Natural killer cell (primary cell): ENCODE data around the gene DDX21. TPM values are rescaled to one million over a fixed set of nuclear protein-coding genes. Genes with fewer than 3 reads are reported as not detected.
"Not testable (repeated sequence)": the region's sequence is repeated elsewhere in the genome, so short reads cannot be mapped to it uniquely, and the experiment has no call there.

Source experiments
- ATAC-seq, 3 donors: fragments of 150-1000 bp in 2 of 3; fragments of 200-7000 bp in 1 of 3; cut with Tn5 transposase; 1 replicate in 1 of 3; 2 replicates in 2 of 3; pipeline ENCODE4 v1.10.0; 2021; ENCODE audit warnings: mild to moderate bottlenecking in 2 of 3, moderate library complexity in 2 of 3
- DNase-seq, 2 donors: peaks; one replicate each; pipeline versions ENCODE4 v3.0.0 to v3.0.0-alpha.2; 2013 to 2021; ENCODE audit warnings: mixed read lengths in 1 of 2
- H3K27ac ChIP-seq: one replicate; pipeline ENCODE4 v1.5.1; 2013; ENCODE audit warnings: mild to moderate bottlenecking, low read length
- H3K27me3 ChIP-seq: one replicate; pipeline ENCODE4 v1.6.1; 2013; ENCODE audit warnings: low read length; ENCODE audit not compliant: control insufficient read depth, insufficient read depth
- H3K36me3 ChIP-seq: one replicate; pipeline ENCODE4 v1.6.1; 2013; ENCODE audit warnings: low read length; ENCODE audit not compliant: control insufficient read depth, insufficient read depth
- H3K4me1 ChIP-seq: one replicate; pipeline ENCODE4 v1.6.1; 2013; ENCODE audit warnings: low read length; ENCODE audit not compliant: control insufficient read depth, insufficient read depth
- H3K4me3 ChIP-seq: one replicate; pipeline ENCODE4 v1.5.1; 2013; ENCODE audit warnings: low read length
- H3K9me3 ChIP-seq: one replicate; pipeline ENCODE4 v1.6.1; 2013; ENCODE audit warnings: low read length; ENCODE audit not compliant: control insufficient read depth, insufficient read depth
- H3K27ac Mint-ChIP-seq, 2 donors: one replicate each; pipeline ENCODE4 v1.8.0; 2022; ENCODE audit warnings: mild to moderate bottlenecking in 2 of 2, mixed read lengths in 2 of 2, moderate library complexity in 1 of 2
- H3K27me3 Mint-ChIP-seq, 2 donors: one replicate each; pipeline ENCODE4 v1.8.0; 2022; ENCODE audit warnings: low read depth in 2 of 2, mixed read lengths in 2 of 2
- H3K36me3 Mint-ChIP-seq: one replicate; pipeline ENCODE4 v1.8.0; 2022; ENCODE audit warnings: mixed read lengths
- H3K4me1 Mint-ChIP-seq, 2 donors: one replicate each; pipeline ENCODE4 v1.8.0; 2022; ENCODE audit warnings: mixed read lengths in 2 of 2
- H3K4me3 Mint-ChIP-seq: one replicate; pipeline ENCODE4 v1.8.0; 2022; ENCODE audit warnings: mild to moderate bottlenecking, moderate library complexity, mixed read lengths
- H3K9me3 Mint-ChIP-seq, 2 donors: one replicate each; pipeline ENCODE4 v1.8.0; 2022; ENCODE audit warnings: mixed read lengths in 2 of 2
- CTCF ChIP-seq: fragments of 200-600 bp; IDR thresholded peaks from one replicate; pipeline ENCODE4 v1.8.0; 2022; ENCODE audit warnings: antibody characterized with exemption
- WGBS: methylation state at CpG from one replicate; pipeline ENCODE4 v1.1.7; 2013; ENCODE audit warnings: missing lambda C conversion rate; ENCODE audit not compliant: insufficient coverage; 5-methylcytosine and 5-hydroxymethylcytosine counted together
- intact Hi-C: fragments of 100-400 bp; cut with micrococcal nuclease; formaldehyde crosslinking; loops from one replicate; pipeline ENCODE4 v1.14.2; 2022
- total RNA-seq, 4 donors: library from RNA; stranded (reverse); fragments of 120-200 nt in 1 of 4; gene quantifications; one replicate each; pipeline versions ENCODE4 v1.2.3 to v1.2.4, GENCODE V29; 2013 to 2022

The DDX21 gene
- total RNA-seq, 3 donors from 2014 or later (not counting 1 experiment from before 2014, with no cell fraction given), result 59.0 to 62.1 (median 59.8) TPM

GRCh38 chr10:68934994-68935393, 21.0 kb upstream of the DDX21 start:
- Histone ChIP-seq H3K4me3 (no peak overlapping the region), H3K27ac (no peak overlapping the region), H3K27me3 (no peaks in the 10 kb centered on the region), H3K9me3 (no peaks in the 10 kb centered on the region), H3K4me1 (no peaks in the 10 kb centered on the region), H3K36me3 (peaks cover 59% of the 10 kb centered on the region)
- Mint-ChIP-seq H3K4me3 (no peak overlapping the region), H3K27ac (no peak overlapping the region), H3K27me3 (no peaks in the 10 kb centered on the region), H3K9me3 (no peaks in the 10 kb centered on the region), H3K4me1 (peaks cover 5 to 10% of the 10 kb centered on the region in 2 donors), H3K36me3 (peaks cover 11% of the 10 kb centered on the region)
- TF ChIP-seq CTCF, result no peak
- intact Hi-C loops, result no loop called here
- ATAC-seq, result no peak
- no peak for DNase-seq

GRCh38 chr10:68938117-68938516, 17.9 kb upstream of the DDX21 start:
- peak overlapping the region in 1 of 2 donors; percentile 60 for H3K27ac Mint-ChIP-seq
- H3K4me3 Mint-ChIP-seq, result no peak overlapping the region
- no peaks in the 10 kb centered on the region for H3K9me3 Mint-ChIP-seq
- Histone ChIP-seq H3K27ac (no peak overlapping the region), H3K4me1 (no peaks in the 10 kb centered on the region), H3K9me3 (no peaks in the 10 kb centered on the region), H3K27me3 (no peaks in the 10 kb centered on the region), H3K4me3 (no peak overlapping the region), H3K36me3 (peaks cover 66% of the 10 kb centered on the region)
- 100% methylated on average over 1 of the region's 2 CpGs for WGBS
- no peak for ATAC-seq
- no peak for TF ChIP-seq CTCF
- no peaks in the 10 kb centered on the region for H3K27me3 Mint-ChIP-seq
- peaks cover 11% of the 10 kb centered on the region for H3K36me3 Mint-ChIP-seq
- intact Hi-C loops, result no loop called here
- no peak for DNase-seq
- peaks cover 0 to 4% of the 10 kb centered on the region in 2 donors for H3K4me1 Mint-ChIP-seq

GRCh38 chr10:68938884-68939283, 17.1 kb upstream of the DDX21 start:
- peaks cover 0 to 4% of the 10 kb centered on the region in 2 donors for H3K4me1 Mint-ChIP-seq
- no peak overlapping the region for H3K4me3 Mint-ChIP-seq
- Histone ChIP-seq H3K4me1 (no peaks in the 10 kb centered on the region), H3K27me3 (no peaks in the 10 kb centered on the region), H3K36me3 (peaks cover 72% of the 10 kb centered on the region), H3K9me3 (no peaks in the 10 kb centered on the region), H3K4me3 (no peak overlapping the region), H3K27ac (no peak overlapping the region)
- no peaks in the 10 kb centered on the region for H3K27me3 Mint-ChIP-seq
- peaks cover 11% of the 10 kb centered on the region for H3K36me3 Mint-ChIP-seq
- no peaks in the 10 kb centered on the region for H3K9me3 Mint-ChIP-seq
- no peak for TF ChIP-seq CTCF
- no peak overlapping the region for H3K27ac Mint-ChIP-seq
- intact Hi-C loops, result no loop called here
- DNase-seq, result no peak
- no peak for ATAC-seq
- no CpG with 5 or more reads among the region's 2 CpGs for WGBS

- H3K9me3 ChIP-seq, H3K27ac Mint-ChIP-seq, H3K27ac ChIP-seq, H3K27me3 Mint-ChIP-seq, DNase-seq, intact Hi-C loops, ATAC-seq, H3K27me3 ChIP-seq, H3K4me1 Mint-ChIP-seq, H3K4me1 ChIP-seq, H3K9me3 Mint-ChIP-seq, H3K4me3 ChIP-seq, H3K4me3 Mint-ChIP-seq: not testable (repeated sequence)
- peaks cover 73% of the 10 kb centered on the region for H3K36me3 ChIP-seq
- peaks cover 11% of the 10 kb centered on the region for H3K36me3 Mint-ChIP-seq
These were observed 15.1 kb upstream of the DDX21 start for GRCh38 chr10:68940917-68941316.
